IMR-90 (cell line): ENCODE data around the gene ATP2B2. TPM values are rescaled to one million over a fixed set of nuclear protein-coding genes. Genes with fewer than 3 reads are reported as not detected.

Experiments used
- ATAC-seq: fragments of 200-7000 bp; cut with Tn5 transposase; 2 replicates; pipeline ENCODE4 v1.9.1; 2020; ENCODE audit warnings: low read depth, mild to moderate bottlenecking, moderate library complexity
- BruUV-seq: library from RNA; stranded (reverse); fragments of 400-500 nt; replicated peaks from 2 replicates; lab custom pipeline; 2021; lab: Mats Ljungman, UMichigan
- CTCF ChIA-PET: fragments of 300-600 bp; formaldehyde crosslinking; extraction: SDS; loops from one replicate; lab custom pipeline; 2021; ENCODE audit warnings: antibody characterized with exemption; lab: Yijun Ruan, JAX
- POLR2A ChIA-PET: fragments of 300-600 bp; sonication (Branson Sonifier 250); formaldehyde crosslinking; loops from one replicate; lab custom pipeline; 2022; ENCODE audit warnings: antibody characterized with exemption; ENCODE audit not compliant: unreplicated experiment; lab: Charles Lee
- DNase-seq: peaks from one replicate; pipeline ENCODE4 v3.0.0; 2013
- H2AFZ ChIP-seq: replicated peaks from 2 replicates; pipeline ENCODE3; 2013; ENCODE audit warnings: low read length, mild to moderate bottlenecking; ENCODE audit not compliant: poor library complexity
- H2AK5ac ChIP-seq: 2 replicates; pipeline ENCODE4 v1.6.1; 2013; ENCODE audit warnings: low read depth, low read length, inconsistent platforms
- H2AK9ac ChIP-seq: replicated peaks from 2 replicates; pipeline ENCODE3; 2013; ENCODE audit warnings: mild to moderate bottlenecking, low read depth, low read length, moderate library complexity; ENCODE audit not compliant: poor library complexity
- H2BK120ac ChIP-seq: 2 replicates; pipeline ENCODE4 v1.6.1; 2013; ENCODE audit warnings: low read depth, low read length, inconsistent platforms
- H2BK15ac ChIP-seq: 3 replicates; pipeline ENCODE4 v1.6.1; 2013; ENCODE audit warnings: low read depth, low read length, inconsistent platforms
- H2BK20ac ChIP-seq: 2 replicates; pipeline ENCODE4 v1.6.1; 2013; ENCODE audit warnings: low read depth, mild to moderate bottlenecking, inconsistent platforms, low read length, moderate library complexity
- H2BK5ac ChIP-seq: 2 replicates; pipeline ENCODE4 v1.6.1; 2013; ENCODE audit warnings: mild to moderate bottlenecking, low read depth, low read length, inconsistent platforms; ENCODE audit not compliant: poor library complexity, severe bottlenecking
- H3K14ac ChIP-seq: replicated peaks from 2 replicates; pipeline ENCODE4 v1.6.1; 2013; ENCODE audit warnings: low read depth, low read length, inconsistent platforms
- H3K18ac ChIP-seq: 2 replicates; pipeline ENCODE4 v1.6.1; 2013; ENCODE audit warnings: low read depth, low read length, control low read depth
- H3K23ac ChIP-seq: 2 replicates; pipeline ENCODE4 v1.6.1; 2013; ENCODE audit warnings: low read depth, low read length, inconsistent platforms
- H3K27ac ChIP-seq: 2 replicates; pipeline ENCODE4 v1.5.1; 2013; ENCODE audit warnings: mild to moderate bottlenecking, control low read depth, low read length; ENCODE audit not compliant: insufficient read depth
- H3K27me3 ChIP-seq: 2 replicates; pipeline ENCODE4 v1.6.1; 2013; ENCODE audit warnings: low read length; ENCODE audit not compliant: control insufficient read depth, insufficient read depth
- H3K36me3 ChIP-seq: 2 replicates; pipeline ENCODE4 v1.6.1; 2013; ENCODE audit warnings: low read length, mixed read lengths; ENCODE audit not compliant: control insufficient read depth, insufficient read depth
- H3K4ac ChIP-seq: 2 replicates; pipeline ENCODE4 v1.6.1; 2013; ENCODE audit warnings: low read depth, low read length, inconsistent platforms
- H3K4me1 ChIP-seq: 2 replicates; pipeline ENCODE4 v1.6.1; 2013; ENCODE audit warnings: low read length, mixed read lengths; ENCODE audit not compliant: control insufficient read depth, insufficient read depth
- H3K4me2 ChIP-seq: 2 replicates; pipeline ENCODE4 v1.6.1; 2013; ENCODE audit warnings: low read depth, mild to moderate bottlenecking, control low read depth, low read length, moderate library complexity
- H3K4me3 ChIP-seq: 2 replicates; pipeline ENCODE4 v1.5.1; 2013; ENCODE audit warnings: low read depth, mild to moderate bottlenecking, control low read depth, low read length, moderate library complexity; ENCODE audit not compliant: insufficient read depth
- H3K56ac ChIP-seq: 2 replicates; pipeline ENCODE4 v1.6.1; 2013; ENCODE audit warnings: low read length, inconsistent platforms; ENCODE audit not compliant: insufficient read depth; ENCODE audit errors: extremely low read depth
- H3K79me1 ChIP-seq, 2 experiments: 2 replicates each; pipeline ENCODE4 v1.6.1; 2013; ENCODE audit warnings: low read length in 2 of 2, inconsistent platforms in 1 of 2, low read depth in 1 of 2
- H3K9ac ChIP-seq: 2 replicates; pipeline ENCODE4 v1.6.1; 2013; ENCODE audit warnings: low read depth, low read length, control low read depth
- H3K9me1 ChIP-seq: 2 replicates; pipeline ENCODE4 v1.6.1; 2013; ENCODE audit warnings: low read length, inconsistent platforms; ENCODE audit not compliant: insufficient read depth
- H3K9me3 ChIP-seq: 2 replicates; pipeline ENCODE4 v1.6.1; 2013; ENCODE audit warnings: low read length; ENCODE audit not compliant: control insufficient read depth, insufficient read depth
- H4K20me1 ChIP-seq: 2 replicates; pipeline ENCODE4 v1.6.1; 2013; ENCODE audit warnings: low read length, inconsistent platforms; ENCODE audit not compliant: insufficient read depth
- H4K5ac ChIP-seq: 2 replicates; pipeline ENCODE4 v1.6.1; 2013; ENCODE audit warnings: mild to moderate bottlenecking, low read depth, low read length, control low read depth
- H4K8ac ChIP-seq, 2 experiments: 2 replicates each; pipeline ENCODE4 v1.6.1; 2013; ENCODE audit warnings: low read depth in 2 of 2, low read length in 2 of 2, control low read depth in 1 of 2, inconsistent platforms in 1 of 2
- H4K91ac ChIP-seq: 2 replicates; pipeline ENCODE4 v1.6.1; 2013; ENCODE audit warnings: low read depth, low read length, inconsistent platforms; ENCODE audit not compliant: insufficient read depth
- BHLHE40 ChIP-seq: fragments of 150-350 bp; IDR thresholded peaks from 2 replicates; pipeline ENCODE4 v1.6.1; 2016; ENCODE audit warnings: mild to moderate bottlenecking, low read depth, low read length
- CEBPB ChIP-seq: IDR thresholded peaks from 2 replicates; pipeline ENCODE4 v1.6.1; 2012; ENCODE audit warnings: low read depth, low read length, improper control_type of control experiment
- CHD1 ChIP-seq: IDR thresholded peaks from 2 replicates; pipeline ENCODE4 v1.6.1; 2012; ENCODE audit warnings: low read depth, low read length, improper control_type of control experiment
- CTCF ChIP-seq: conservative IDR thresholded peaks from 2 replicates; pipeline ENCODE4 v1.5.1; 2012; ENCODE audit warnings: mild to moderate bottlenecking, low read depth, low read length, improper control_type of control experiment
- FOS ChIP-seq: fragments of 150-350 bp; IDR thresholded peaks from 2 replicates; pipeline ENCODE4 v1.6.1; 2016; ENCODE audit warnings: low read depth, low read length
- MAFK ChIP-seq: IDR thresholded peaks from 2 replicates; pipeline ENCODE4 v1.6.1; 2012; ENCODE audit warnings: low read depth, low read length, improper control_type of control experiment
- MAZ ChIP-seq: IDR thresholded peaks from 2 replicates; pipeline ENCODE4 v1.6.1; 2012; ENCODE audit warnings: low read depth, mild to moderate bottlenecking, low read length, improper control_type of control experiment, moderate library complexity, borderline replicate concordance
- MXI1 ChIP-seq: IDR thresholded peaks from 2 replicates; pipeline ENCODE4 v1.6.1; 2012; ENCODE audit warnings: low read depth, mild to moderate bottlenecking, low read length, moderate library complexity, borderline replicate concordance
- NFE2L2 ChIP-seq: fragments of 150-350 bp; IDR thresholded peaks from 2 replicates; pipeline ENCODE4 v1.6.1; 2016; ENCODE audit warnings: low read depth, mild to moderate bottlenecking, low read length
- POLR2A ChIP-seq: IDR thresholded peaks from 2 replicates; pipeline ENCODE4 v1.6.1; 2012; ENCODE audit warnings: mild to moderate bottlenecking, low read depth, low read length
- RAD21 ChIP-seq: IDR thresholded peaks from 2 replicates; pipeline ENCODE4 v1.6.1; 2012; ENCODE audit warnings: low read length, improper control_type of control experiment
- RCOR1 ChIP-seq: IDR thresholded peaks from 2 replicates; pipeline ENCODE4 v1.6.1; 2012; ENCODE audit warnings: mild to moderate bottlenecking, low read length, improper control_type of control experiment; ENCODE audit not compliant: insufficient replicate concordance
- RFX5 ChIP-seq: IDR thresholded peaks from 2 replicates; pipeline ENCODE4 v1.8.0; 2012; ENCODE audit warnings: low read depth, mild to moderate bottlenecking, low read length, moderate library complexity
- SMC3 ChIP-seq: fragments of 150-350 bp; IDR thresholded peaks from 2 replicates; pipeline ENCODE4 v1.6.1; 2016; ENCODE audit warnings: low read depth, mild to moderate bottlenecking, antibody characterized with exemption, low read length, moderate library complexity
- USF2 ChIP-seq: fragments of 150-350 bp; IDR thresholded peaks from 2 replicates; pipeline ENCODE4 v1.6.1; 2017; ENCODE audit warnings: mild to moderate bottlenecking, antibody characterized with exemption, low read length, low read depth
- WGBS, 2 experiments: methylation state at CpG; one replicate each; pipeline versions ENCODE4 v1.1.5 to v1.1.7; 2013; ENCODE audit warnings: missing lambda C conversion rate in 2 of 2; ENCODE audit not compliant: insufficient read length in 1 of 2; ENCODE audit errors: extremely low coverage in 2 of 2; 5-methylcytosine and 5-hydroxymethylcytosine counted together
- dilution Hi-C: fragments of 300-500 bp; cut with HindIII; formaldehyde crosslinking; loops from one replicate; pipeline ENCODE4 v1.14.3; 2018; ENCODE audit warnings: low sequenced_read_pairs; ENCODE audit not compliant: unreplicated experiment
- in situ Hi-C: fragments of 300-500 bp; cut with MboI; formaldehyde crosslinking; loops from 3 replicates; pipeline ENCODE4 v1.14.3; 2019; ENCODE audit warnings: low sequenced_read_pairs, inconsistent platforms, mixed read lengths
- intact Hi-C: fragments of 100-400 bp; cut with micrococcal nuclease; formaldehyde crosslinking; loops from 2 replicates; pipeline ENCODE4 v1.10.0; 2022
- polyA plus RNA-seq, 3 experiments: library from polyadenylated mRNA; depleted of rRNA; stranded (reverse); fragments of >200 nt; gene quantifications; 2 replicates each; pipeline ENCODE4 v1.2.3, GENCODE V29; 2012; ENCODE audit warnings: low replicate concordance in 1 of 3
- total RNA-seq: library from RNA; depleted of rRNA; stranded (reverse); fragments of >200 nt; gene quantifications from 2 replicates; pipeline ENCODE4 v1.2.3, GENCODE V29; 2012

The ATP2B2 gene
- total and polyA plus RNA-seq, 2 of the 4 experiments (the other 2 are of a cell fraction), result under 0.01 to 0.02 TPM

GRCh38 chr3:10413041-10413440 is 92.3 kb downstream of the ATP2B2 start:
- no peak overlapping the region for H3K27ac ChIP-seq
- no peak overlapping the region for H2BK20ac ChIP-seq
- ATAC-seq (no peak), DNase-seq (no peak)
- H3K4me2 ChIP-seq, result no peak overlapping the region
- TF ChIP-seq RAD21 (no peak), MAFK (no peak), NFE2L2 (no peak), MAZ (no peak), USF2 (no peak), SMC3 (no peak), CHD1 (no peak), POLR2A (no peak), BHLHE40 (no peak), FOS (no peak), RCOR1 (no peak), RFX5 (no peak), CTCF (no peak), MXI1 (no peak), CEBPB (no peak)
- peaks cover 45% of the 10 kb centered on the region for H3K27me3 ChIP-seq
- no TSS peak for BruUV-seq
- H4K5ac ChIP-seq, result no peak overlapping the region
- dilution Hi-C loops, result no loop called here
- whole genome bisulfite sequencing, 2 experiments, result 63% methylated on average over 3 of the region's 4 CpGs; no CpG with 5 or more reads in 1 of the 2 experiments
- no peaks in the 10 kb centered on the region for H3K9me3 ChIP-seq
- no peak overlapping the region for H2AFZ ChIP-seq
- no peak overlapping the region for H3K9ac ChIP-seq
- H3K14ac ChIP-seq, result no peak overlapping the region
- no peak overlapping the region for H4K8ac ChIP-seq
- no peak overlapping the region for H3K56ac ChIP-seq
- H3K4me1 ChIP-seq, result no peaks in the 10 kb centered on the region
- no peak overlapping the region for H2BK5ac ChIP-seq
- no peak overlapping the region for H2BK15ac ChIP-seq
- no peak overlapping the region for H3K23ac ChIP-seq
- no peaks in the 10 kb centered on the region for H4K20me1 ChIP-seq
- ChIA-PET POLR2A (no interaction called here), CTCF (no interaction called here)
- intact Hi-C loops, result no loop called here
- no peak overlapping the region for H3K18ac ChIP-seq
- H3K4me3 ChIP-seq, result no peak overlapping the region
- H3K79me1 ChIP-seq, result no peaks in the 10 kb centered on the region
- no peak overlapping the region for H2BK120ac ChIP-seq
- no peaks in the 10 kb centered on the region for H3K36me3 ChIP-seq
- H4K91ac ChIP-seq, result no peak overlapping the region
- H3K4ac ChIP-seq, result no peak overlapping the region
- no peak overlapping the region for H2AK9ac ChIP-seq
- H3K9me1 ChIP-seq, result peaks cover 4% of the 10 kb centered on the region; the same call in 1 of the 2 replicates
- in situ Hi-C loops, result no loop called here
- H2AK5ac ChIP-seq, result no peak overlapping the region
